H9 (cell line): ENCODE measurements around the gene OPRL1. TPM values are rescaled to one million over a fixed set of nuclear protein-coding genes. Genes with fewer than 3 reads are reported as not detected.

Source experiments
- DNase-seq: peaks from one replicate; pipeline ENCODE4 v3.0.0-alpha.2; 2017
- H2AFZ ChIP-seq: one replicate; pipeline ENCODE4 v1.6.1; 2013; ENCODE audit warnings: mild to moderate bottlenecking, low read length, control low read depth, moderate library complexity
- H2AK5ac ChIP-seq: 2 replicates; pipeline ENCODE4 v1.6.1; 2013; ENCODE audit warnings: low read length, control low read depth, mixed read lengths; ENCODE audit not compliant: insufficient read length
- H2BK120ac ChIP-seq: one replicate; pipeline ENCODE4 v1.6.1; 2013; ENCODE audit warnings: low read depth, mild to moderate bottlenecking, low read length, control low read depth, inconsistent platforms; ENCODE audit not compliant: poor library complexity, severe bottlenecking
- H2BK12ac ChIP-seq: 2 replicates; pipeline ENCODE4 v1.6.1; 2013; ENCODE audit warnings: low read length, control low read depth, mixed read lengths, low read depth; ENCODE audit not compliant: insufficient read length
- H2BK15ac ChIP-seq: 2 replicates; pipeline ENCODE4 v1.6.1; 2013; ENCODE audit warnings: low read depth, low read length, control low read depth
- H2BK20ac ChIP-seq: one replicate; pipeline ENCODE4 v1.6.1; 2013; ENCODE audit warnings: low read depth, mild to moderate bottlenecking, low read length, control low read depth, inconsistent platforms; ENCODE audit not compliant: poor library complexity, severe bottlenecking
- H2BK5ac ChIP-seq: 2 replicates; pipeline ENCODE4 v1.6.1; 2013; ENCODE audit warnings: low read length, control low read depth, mixed read lengths; ENCODE audit not compliant: insufficient read length
- H3K14ac ChIP-seq: 2 replicates; pipeline ENCODE4 v1.6.1; 2013; ENCODE audit warnings: low read length, control low read depth; ENCODE audit not compliant: insufficient read depth
- H3K18ac ChIP-seq: 2 replicates; pipeline ENCODE4 v1.6.1; 2013; ENCODE audit warnings: low read depth, mild to moderate bottlenecking, mixed read lengths, low read length, control low read depth; ENCODE audit not compliant: insufficient read length
- H3K23ac ChIP-seq: 2 replicates; pipeline ENCODE4 v1.6.1; 2013; ENCODE audit warnings: low read length, control low read depth, mixed read lengths, low read depth; ENCODE audit not compliant: insufficient read length
- H3K23me2 ChIP-seq: 2 replicates; pipeline ENCODE4 v1.6.1; 2013; ENCODE audit warnings: low read depth, mild to moderate bottlenecking, mixed read lengths, low read length, control low read depth; ENCODE audit not compliant: insufficient read length, poor library complexity, severe bottlenecking
- H3K27ac ChIP-seq: 2 replicates; pipeline ENCODE4 v1.5.1; 2013; ENCODE audit warnings: low read length, control low read depth, mixed read lengths, low read depth; ENCODE audit not compliant: insufficient read length
- H3K27me3 ChIP-seq: 2 replicates; pipeline ENCODE4 v1.6.1; 2013; ENCODE audit warnings: low read length, control low read depth, inconsistent platforms; ENCODE audit not compliant: insufficient read depth
- H3K4ac ChIP-seq: 2 replicates; pipeline ENCODE4 v1.6.1; 2013; ENCODE audit warnings: low read depth, mild to moderate bottlenecking, control low read depth, inconsistent platforms, low read length, moderate library complexity
- H3K4me1 ChIP-seq: 2 replicates; pipeline ENCODE4 v1.6.1; 2013; ENCODE audit warnings: low read length, control low read depth, inconsistent platforms; ENCODE audit not compliant: insufficient read depth
- H3K4me2 ChIP-seq: 2 replicates; pipeline ENCODE4 v1.6.1; 2013; ENCODE audit warnings: low read length, control low read depth, mixed read lengths; ENCODE audit not compliant: insufficient read length, insufficient read depth
- H3K56ac ChIP-seq: 2 replicates; pipeline ENCODE4 v1.6.1; 2013; ENCODE audit warnings: low read depth, mild to moderate bottlenecking, mixed read lengths, low read length, control low read depth; ENCODE audit not compliant: insufficient read length
- H3K79me1 ChIP-seq: 2 replicates; pipeline ENCODE4 v1.6.1; 2013; ENCODE audit warnings: low read depth, mild to moderate bottlenecking, moderate library complexity, low read length, control low read depth, inconsistent platforms; ENCODE audit not compliant: insufficient read depth, poor library complexity, severe bottlenecking
- H3K79me2 ChIP-seq: 2 replicates; pipeline ENCODE4 v1.6.1; 2013; ENCODE audit warnings: low read length, control low read depth, inconsistent platforms; ENCODE audit not compliant: insufficient read depth
- H3K9ac ChIP-seq: 2 replicates; pipeline ENCODE4 v1.6.1; 2013; ENCODE audit warnings: low read length, control low read depth, mixed read lengths; ENCODE audit not compliant: insufficient read length; ENCODE audit errors: extremely low read depth
- H3K9me3 ChIP-seq: one replicate; pipeline ENCODE4 v1.6.1; 2013; ENCODE audit warnings: low read depth, low read length, inconsistent platforms; ENCODE audit not compliant: control insufficient read depth
- H3T11ph ChIP-seq: one replicate; pipeline ENCODE4 v1.6.1; 2013; ENCODE audit warnings: mild to moderate bottlenecking, low read length, control low read depth, inconsistent platforms
- H4K20me1 ChIP-seq: one replicate; pipeline ENCODE4 v1.6.1; 2013; ENCODE audit not compliant: control insufficient read depth, insufficient read length, insufficient read depth
- H4K5ac ChIP-seq: 2 replicates; pipeline ENCODE4 v1.6.1; 2013; ENCODE audit warnings: low read depth, mild to moderate bottlenecking, mixed read lengths, low read length, control low read depth; ENCODE audit not compliant: insufficient read length
- H4K8ac ChIP-seq: replicated peaks from 2 replicates; pipeline ENCODE4 v1.6.1; 2013; ENCODE audit warnings: low read length, control low read depth, mixed read lengths, low read depth; ENCODE audit not compliant: insufficient read length
- H4K91ac ChIP-seq: 2 replicates; pipeline ENCODE4 v1.6.1; 2013; ENCODE audit warnings: low read depth, mild to moderate bottlenecking, moderate library complexity, mixed read lengths, low read length, control low read depth; ENCODE audit not compliant: insufficient read length
- H3K27ac Mint-ChIP-seq, 3 experiments: 2 replicates in 2 of 3; 3 replicates in 1 of 3; pipeline ENCODE4 v1.8.0; 2020 to 2021; ENCODE audit warnings: mixed read lengths in 3 of 3, mild to moderate bottlenecking in 1 of 3, moderate library complexity in 1 of 3
- H3K27me3 Mint-ChIP-seq: 2 replicates; pipeline ENCODE4 v1.8.0; 2021; ENCODE audit warnings: low read depth, mild to moderate bottlenecking, moderate library complexity, mixed read lengths
- H3K36me3 Mint-ChIP-seq, 3 experiments: 2 replicates in 2 of 3; 3 replicates in 1 of 3; pipeline ENCODE4 v1.8.0; 2020 to 2021; ENCODE audit warnings: low read depth in 3 of 3, mixed read lengths in 3 of 3; ENCODE audit not compliant: insufficient read depth in 1 of 3
- H3K4me1 Mint-ChIP-seq, 2 experiments: 2 replicates each; pipeline ENCODE4 v1.8.0; 2020; ENCODE audit warnings: mixed read lengths in 2 of 2
- H3K4me3 Mint-ChIP-seq, 2 experiments: 2 replicates in 1 of 2; 3 replicates in 1 of 2; pipeline ENCODE4 v1.8.0; 2020 to 2021; ENCODE audit warnings: mild to moderate bottlenecking in 2 of 2, mixed read lengths in 2 of 2, moderate library complexity in 1 of 2
- H3K9me3 Mint-ChIP-seq, 2 experiments: 2 replicates in 1 of 2; 3 replicates in 1 of 2; pipeline ENCODE4 v1.8.0; 2020; ENCODE audit warnings: mild to moderate bottlenecking in 2 of 2, mixed read lengths in 2 of 2, moderate library complexity in 1 of 2
- WGBS: extraction: QIAGEN DNeasy Blood & Tissue Kit; methylation state at CpG from one replicate; pipeline ENCODE4 v1.1.7; 2013; ENCODE audit warnings: missing lambda C conversion rate, low lambda C conversion rate, mixed read lengths; ENCODE audit not compliant: insufficient read length; ENCODE audit errors: extremely low coverage; 5-methylcytosine and 5-hydroxymethylcytosine counted together
- total RNA-seq: library from RNA; stranded (reverse); gene quantifications from 2 replicates; pipeline ENCODE4 v1.2.1, GENCODE V29; 2021
- TF ChIP-seq, protein P1 (sequence below): fragments of 200-600 bp; sonication (generic); conservative IDR thresholded peaks from 3 replicates; pipeline ENCODE4 v1.8.0; 2021; ENCODE audit warnings: antibody characterized with exemption, mild to moderate bottlenecking

OPRL1 gene
- total RNA-seq, 1 experiment from 2014 or later, result 0.90 TPM

DNA sequence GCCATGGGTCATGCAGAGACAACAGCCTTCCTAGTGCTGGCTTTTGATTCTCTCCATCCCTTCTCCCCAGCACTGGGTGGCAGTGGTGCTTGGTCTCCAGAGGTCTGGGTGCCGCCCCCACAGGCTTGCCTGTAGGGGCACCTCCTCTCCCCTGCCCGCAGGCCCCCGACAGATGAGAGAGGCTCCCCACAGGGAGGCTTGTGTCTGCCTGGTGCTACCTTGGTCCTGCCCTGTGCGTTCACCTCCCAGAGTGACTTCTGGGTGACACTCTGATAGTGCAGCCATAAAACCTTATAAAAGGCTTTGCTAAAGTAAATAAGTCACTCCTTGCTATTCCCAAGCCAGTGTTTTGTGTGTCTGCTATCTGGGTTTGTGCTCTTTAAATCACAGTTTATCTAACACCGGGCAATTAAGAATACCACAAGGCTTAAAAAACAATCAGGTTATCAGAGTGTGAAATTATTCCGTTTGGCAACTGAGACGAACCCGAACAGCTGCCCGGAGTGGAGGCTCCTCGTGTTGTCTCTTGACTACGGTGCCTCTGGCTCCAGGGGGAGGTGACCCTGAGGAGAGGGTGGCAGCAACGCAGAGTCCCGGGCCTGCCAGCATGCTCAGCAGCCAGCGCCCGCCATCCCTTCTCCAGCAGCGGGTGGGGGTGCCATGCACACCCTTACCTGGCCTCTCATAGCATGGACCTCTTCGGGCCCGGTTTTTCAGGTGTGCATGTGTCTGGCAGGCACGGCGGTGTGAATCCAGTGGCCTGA lies 49.3 kb upstream of the OPRL1 start:
- Histone ChIP-seq H4K5ac (no peak overlapping the region), H3K23me2 (no peaks in the 10 kb centered on the region), H3K4me2 (no peak overlapping the region), H3K23ac (no peak overlapping the region), H3T11ph (no peak overlapping the region), H3K79me1 (no peaks in the 10 kb centered on the region), H3K18ac (no peak overlapping the region), H2AK5ac (no peak overlapping the region), H2BK120ac (no peak overlapping the region), H4K20me1 (no peaks in the 10 kb centered on the region), H3K4ac (no peak overlapping the region), H2BK12ac (no peak overlapping the region), H3K56ac (no peak overlapping the region), H3K27ac (no peak overlapping the region), H3K14ac (no peak overlapping the region), H2BK20ac (no peak overlapping the region), H2BK15ac (no peak overlapping the region), H4K8ac (no peak overlapping the region), H3K9me3 (no peaks in the 10 kb centered on the region), H4K91ac (no peak overlapping the region), H3K27me3 (no peaks in the 10 kb centered on the region), H2BK5ac (no peak overlapping the region), H3K4me1 (no peaks in the 10 kb centered on the region; the same call in 1 of the 2 replicates), H2AFZ (no peak overlapping the region), H3K9ac (no peak overlapping the region), H3K79me2 (no peaks in the 10 kb centered on the region)
- Mint-ChIP-seq H3K9me3 (no peaks in the 10 kb centered on the region), H3K4me3 (no peak overlapping the region), H3K4me1 (peaks cover 6 to 7% of the 10 kb centered on the region in 2 experiments; a peak in 3 of 4 replicates), H3K36me3 (peaks cover 29 to 84% (median 66%) of the 10 kb centered on the region in 3 experiments), H3K27ac (no peak overlapping the region), H3K27me3 (no peaks in the 10 kb centered on the region)
- DNase-seq, result no peak
- TF ChIP-seq, protein P1, sequence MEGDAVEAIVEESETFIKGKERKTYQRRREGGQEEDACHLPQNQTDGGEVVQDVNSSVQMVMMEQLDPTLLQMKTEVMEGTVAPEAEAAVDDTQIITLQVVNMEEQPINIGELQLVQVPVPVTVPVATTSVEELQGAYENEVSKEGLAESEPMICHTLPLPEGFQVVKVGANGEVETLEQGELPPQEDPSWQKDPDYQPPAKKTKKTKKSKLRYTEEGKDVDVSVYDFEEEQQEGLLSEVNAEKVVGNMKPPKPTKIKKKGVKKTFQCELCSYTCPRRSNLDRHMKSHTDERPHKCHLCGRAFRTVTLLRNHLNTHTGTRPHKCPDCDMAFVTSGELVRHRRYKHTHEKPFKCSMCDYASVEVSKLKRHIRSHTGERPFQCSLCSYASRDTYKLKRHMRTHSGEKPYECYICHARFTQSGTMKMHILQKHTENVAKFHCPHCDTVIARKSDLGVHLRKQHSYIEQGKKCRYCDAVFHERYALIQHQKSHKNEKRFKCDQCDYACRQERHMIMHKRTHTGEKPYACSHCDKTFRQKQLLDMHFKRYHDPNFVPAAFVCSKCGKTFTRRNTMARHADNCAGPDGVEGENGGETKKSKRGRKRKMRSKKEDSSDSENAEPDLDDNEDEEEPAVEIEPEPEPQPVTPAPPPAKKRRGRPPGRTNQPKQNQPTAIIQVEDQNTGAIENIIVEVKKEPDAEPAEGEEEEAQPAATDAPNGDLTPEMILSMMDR, result no peak
- WGBS, result no CpG with 5 or more reads among the region's 20 CpGs
